Activated naive CD4-positive, alpha-beta T cell treated with anti-CD3 and anti-CD28 coated beads, Interleukin-2, amount 50 U/mL, for 24 hours (primary cell): Measurements from ENCODE around the gene ZNF195.
"Not testable (repeated sequence)": the region's sequence is repeated elsewhere in the genome, so short reads cannot be mapped to it uniquely, and the experiment has no call there.

ENCODE experiments used
- H3K27ac Mint-ChIP-seq: one replicate; pipeline ENCODE4 v1.8.0; 2021; ENCODE audit warnings: mild to moderate bottlenecking, mixed read lengths
- H3K27me3 Mint-ChIP-seq: one replicate; pipeline ENCODE4 v1.8.0; 2021; ENCODE audit warnings: mixed read lengths
- H3K36me3 Mint-ChIP-seq: one replicate; pipeline ENCODE4 v1.8.0; 2021; ENCODE audit warnings: mixed read lengths
- H3K4me1 Mint-ChIP-seq: one replicate; pipeline ENCODE4 v1.8.0; 2021; ENCODE audit warnings: mixed read lengths
- H3K4me3 Mint-ChIP-seq: one replicate; pipeline ENCODE4 v1.8.0; 2021; ENCODE audit warnings: mild to moderate bottlenecking, mixed read lengths
- H3K9me3 Mint-ChIP-seq: one replicate; pipeline ENCODE4 v1.8.0; 2021; ENCODE audit warnings: mixed read lengths

ZNF195 gene

DNA sequence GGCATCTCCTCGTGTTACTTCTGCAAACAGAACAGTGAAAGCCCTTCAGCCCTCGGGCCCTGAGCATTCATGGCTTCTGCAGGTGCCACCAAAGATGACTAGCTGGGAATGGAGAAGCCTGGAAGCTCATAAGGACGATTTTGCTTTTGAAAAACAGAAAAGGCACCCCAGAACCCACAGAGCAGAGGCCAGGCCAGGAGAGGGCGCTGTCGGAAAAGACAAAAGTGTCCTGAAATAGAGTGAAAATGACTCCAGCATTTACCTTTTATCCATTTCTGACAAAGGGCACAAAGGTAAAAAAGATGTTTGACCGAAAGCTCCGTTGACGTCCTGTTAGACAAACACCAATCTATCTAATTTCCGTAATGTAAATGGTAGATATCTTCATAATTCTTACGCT, 37.6 kb downstream of the ZNF195 start:
- Mint-ChIP-seq H3K4me1 (no peaks in the 10 kb centered on the region), H3K9me3 (no peaks in the 10 kb centered on the region), H3K27me3 (peaks cover 19% of the 10 kb centered on the region), H3K36me3 (peaks cover 2% of the 10 kb centered on the region), H3K4me3 (no peak overlapping the region), H3K27ac (no peak overlapping the region)

DNA sequence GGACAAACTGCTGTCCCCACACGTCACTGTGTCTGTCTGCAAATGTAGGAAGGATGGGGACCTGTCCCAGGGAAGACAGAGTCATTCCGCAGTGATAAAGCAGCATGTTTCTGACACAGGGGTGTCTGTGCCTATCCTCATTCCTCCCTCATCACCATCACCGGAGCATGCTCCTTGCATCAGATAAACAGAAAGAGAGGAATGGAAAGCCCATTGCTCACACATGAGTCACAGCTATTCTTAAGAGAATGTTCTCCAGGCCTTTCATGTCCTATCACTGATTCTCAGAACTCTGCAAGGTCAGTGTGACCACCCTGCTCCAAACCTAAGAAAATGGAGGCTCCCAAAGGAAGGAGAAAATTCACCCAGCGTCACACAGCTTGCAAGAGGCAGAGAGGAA, 38.9 kb downstream of the ZNF195 start:
- Mint-ChIP-seq H3K36me3 (no peaks in the 10 kb centered on the region), H3K4me3 (no peak overlapping the region), H3K27me3 (peaks cover 19% of the 10 kb centered on the region), H3K4me1 (no peaks in the 10 kb centered on the region), H3K27ac (no peak overlapping the region), H3K9me3 (no peaks in the 10 kb centered on the region)

DNA sequence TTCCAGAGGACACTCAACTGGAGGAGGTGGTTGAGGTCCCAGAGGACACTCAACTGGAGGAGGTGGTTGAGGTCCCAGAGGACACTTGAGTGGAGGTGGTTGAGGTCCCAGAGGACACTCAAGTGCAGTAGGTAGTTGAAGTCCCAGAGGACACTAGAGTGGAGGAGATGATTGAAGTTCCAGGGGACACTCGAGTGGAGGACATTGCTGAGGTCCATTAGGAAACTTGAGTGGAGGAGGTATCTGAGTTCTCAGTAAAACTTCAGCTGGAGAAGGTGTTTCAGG, 39.7 kb downstream of the ZNF195 start:
- Mint-ChIP-seq H3K27me3 (peaks cover 19% of the 10 kb centered on the region), H3K36me3 (no peaks in the 10 kb centered on the region), H3K27ac (no peak overlapping the region), H3K4me1 (no peaks in the 10 kb centered on the region), H3K4me3 (no peak overlapping the region), H3K9me3 (no peaks in the 10 kb centered on the region)

DNA sequence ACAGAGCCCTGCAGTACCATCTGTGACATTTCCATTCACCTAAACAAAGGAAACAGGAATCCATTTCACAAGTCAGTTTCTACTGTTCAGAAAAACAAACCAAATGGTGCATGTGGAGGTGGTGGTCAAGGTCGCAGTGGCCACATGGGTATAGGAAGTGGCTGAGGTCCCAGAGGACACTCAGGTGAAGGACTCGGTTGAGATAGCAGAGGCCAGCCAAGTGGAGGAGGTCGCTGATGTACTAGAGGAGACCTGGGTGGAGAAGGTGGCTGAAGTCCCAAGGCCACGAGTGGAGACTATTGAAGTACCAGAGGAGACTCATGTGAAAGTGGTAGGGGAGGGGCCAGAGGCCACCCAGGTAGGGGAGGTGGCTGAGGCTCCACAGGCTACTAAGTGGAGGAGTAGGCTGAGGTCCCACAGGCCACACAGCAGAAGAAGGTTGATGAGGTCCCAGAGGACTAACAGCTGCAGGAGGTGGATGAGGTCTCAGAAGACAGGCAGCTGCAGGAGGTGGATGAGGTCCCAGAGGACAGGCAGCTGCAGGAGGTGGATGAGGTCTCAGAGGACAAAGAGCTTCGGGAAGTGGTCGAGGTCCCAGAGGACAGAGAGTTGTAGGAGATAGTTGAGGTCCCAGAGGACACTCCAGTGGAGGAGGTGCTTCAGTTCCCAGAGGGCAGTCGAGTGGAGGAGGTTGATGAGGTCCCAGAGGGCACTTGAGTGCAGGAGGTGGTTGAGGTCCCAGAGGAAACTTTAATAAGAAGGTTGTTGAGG, 40.2 kb downstream of the ZNF195 start:
- Mint-ChIP-seq H3K9me3 (no peaks in the 10 kb centered on the region), H3K4me1 (no peaks in the 10 kb centered on the region), H3K36me3 (no peaks in the 10 kb centered on the region), H3K27me3 (peaks cover 19% of the 10 kb centered on the region), H3K4me3 (no peak overlapping the region), H3K27ac (no peak overlapping the region)

DNA sequence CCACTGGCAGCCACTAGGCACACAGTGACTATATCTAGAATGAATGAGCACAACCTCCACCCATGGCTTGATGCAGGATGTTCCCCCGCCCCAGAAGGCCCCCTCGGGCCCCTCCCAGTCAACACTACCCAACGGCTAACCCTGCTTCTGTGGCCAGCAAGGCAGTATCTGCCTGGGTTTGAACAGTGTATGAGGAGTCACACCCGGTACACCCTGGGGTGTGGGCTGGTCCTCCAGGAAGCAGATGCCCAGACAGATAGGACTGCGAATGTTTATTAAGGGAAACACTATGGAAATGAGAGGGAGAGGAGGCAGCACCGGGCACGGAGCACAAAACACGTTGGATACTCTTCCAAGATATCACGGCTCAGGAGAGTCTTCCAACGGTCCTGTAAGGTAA, 42.5 kb downstream of the ZNF195 start:
- not testable (repeated sequence) for H3K9me3 Mint-ChIP-seq, H3K4me1 Mint-ChIP-seq, H3K27ac Mint-ChIP-seq

DNA sequence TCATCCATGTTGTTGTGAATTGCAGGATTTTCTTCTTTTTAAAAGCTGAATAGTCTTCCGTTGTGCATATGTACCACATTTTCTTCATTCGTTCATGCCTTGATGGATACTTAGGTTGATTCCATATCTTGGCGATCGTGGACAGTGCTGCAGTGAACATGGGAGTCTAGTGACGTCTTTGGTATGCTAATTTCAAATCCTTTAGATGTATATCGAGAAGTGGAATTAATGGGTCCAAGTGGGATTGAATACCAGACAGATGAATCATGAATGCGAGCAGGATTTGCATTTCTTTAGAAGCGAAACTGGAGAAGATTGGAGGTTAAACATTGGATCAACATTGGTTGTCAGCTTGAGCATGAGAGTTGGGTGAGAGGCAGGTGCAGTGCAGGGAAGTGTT, 45.8 kb downstream of the ZNF195 start:
- not testable (repeated sequence) for H3K9me3 Mint-ChIP-seq, H3K27ac Mint-ChIP-seq, H3K4me3 Mint-ChIP-seq, H3K4me1 Mint-ChIP-seq, H3K36me3 Mint-ChIP-seq, H3K27me3 Mint-ChIP-seq

More for the DNA sequence above, 42.5 kb downstream of the ZNF195 start:
- H3K4me3 Mint-ChIP-seq, H3K36me3 Mint-ChIP-seq: not testable (repeated sequence)
- H3K27me3 Mint-ChIP-seq: peaks cover 17% of the 10 kb centered on the region

DNA sequence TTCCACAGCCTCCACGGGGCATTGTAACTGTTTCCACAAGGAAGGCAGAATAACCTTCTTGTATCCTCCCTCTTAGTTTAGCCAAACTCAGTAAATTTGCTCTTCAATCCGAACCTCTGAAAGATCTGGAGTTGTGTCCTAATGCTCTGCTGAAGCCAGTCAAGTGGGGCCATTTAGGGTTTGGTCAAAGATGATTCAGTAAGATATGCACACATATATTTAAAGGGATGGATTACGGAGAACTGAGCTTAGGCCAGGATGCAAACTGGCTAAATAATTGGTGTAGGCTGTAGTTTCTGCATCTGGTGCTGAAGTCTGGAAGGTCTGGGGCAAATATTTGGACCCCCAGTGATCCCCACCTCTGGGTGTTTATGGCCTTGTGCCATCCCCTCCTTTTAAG, 47.9 kb downstream of the ZNF195 start:
- H3K9me3 Mint-ChIP-seq, H3K27ac Mint-ChIP-seq, H3K36me3 Mint-ChIP-seq, H3K27me3 Mint-ChIP-seq, H3K4me3 Mint-ChIP-seq, H3K4me1 Mint-ChIP-seq: not testable (repeated sequence)

DNA sequence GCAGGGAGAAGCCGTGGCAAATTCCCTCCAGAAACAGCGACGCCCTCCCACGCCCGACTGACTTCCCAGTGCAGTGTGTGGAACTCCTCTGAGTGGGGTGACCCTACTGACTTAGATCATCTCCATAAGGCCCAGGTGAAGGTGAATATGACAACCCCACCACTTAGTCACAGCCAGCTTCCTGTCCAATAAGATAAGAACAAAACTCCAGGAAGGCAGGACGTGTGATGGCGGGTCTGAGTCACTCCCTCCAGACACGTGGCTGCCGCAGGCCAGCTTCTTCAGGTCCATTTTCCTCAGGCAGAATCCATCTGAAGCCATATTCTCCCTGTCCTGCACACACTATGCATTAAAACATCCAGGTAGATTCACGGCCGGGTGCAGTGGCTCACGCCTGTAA, 48.9 kb downstream of the ZNF195 start:
- not testable (repeated sequence) for H3K9me3 Mint-ChIP-seq, H3K27ac Mint-ChIP-seq, H3K4me1 Mint-ChIP-seq, H3K36me3 Mint-ChIP-seq, H3K27me3 Mint-ChIP-seq, H3K4me3 Mint-ChIP-seq

DNA sequence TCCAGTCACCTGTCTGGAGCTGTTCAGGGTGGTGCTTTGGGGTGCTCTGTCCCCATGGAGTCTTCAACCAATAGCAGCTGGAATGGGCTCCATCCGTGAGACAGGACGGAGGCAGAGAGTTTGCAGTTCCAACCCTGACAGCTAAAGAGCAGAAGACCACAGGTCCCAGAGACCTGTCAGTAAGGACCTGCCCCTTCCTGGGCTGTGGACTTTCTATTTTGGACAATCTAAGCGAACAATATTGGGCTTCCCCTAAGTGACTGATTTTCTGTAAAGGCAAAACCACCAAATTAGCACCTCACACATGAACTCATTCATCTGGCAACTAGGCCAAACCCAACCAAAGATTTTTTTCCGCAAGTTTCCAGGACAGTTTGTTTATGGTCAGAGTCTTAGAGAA, 50.4 kb downstream of the ZNF195 start:
- not testable (repeated sequence) for H3K27ac Mint-ChIP-seq, H3K4me3 Mint-ChIP-seq, H3K36me3 Mint-ChIP-seq, H3K4me1 Mint-ChIP-seq, H3K27me3 Mint-ChIP-seq, H3K9me3 Mint-ChIP-seq

DNA sequence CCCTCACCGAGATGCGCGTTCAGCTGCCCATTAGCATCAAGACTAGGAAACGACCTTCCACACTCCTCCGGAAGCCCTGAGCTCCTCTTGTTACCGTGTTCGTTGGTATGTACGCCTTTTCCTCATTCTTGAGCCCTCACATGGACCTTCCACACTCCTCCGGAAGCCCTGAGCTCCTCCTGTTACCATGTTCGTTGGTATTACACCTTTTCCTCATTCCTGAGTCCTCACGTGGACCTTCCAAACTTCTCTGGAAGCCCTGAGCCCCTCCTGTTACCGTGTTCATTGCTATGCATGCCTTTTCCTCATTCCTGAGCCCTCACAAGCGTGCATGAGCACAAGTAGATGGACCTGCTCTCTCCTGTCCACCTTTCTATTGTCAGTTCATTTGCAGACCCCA, 52.5 kb downstream of the ZNF195 start:
- H3K4me3 Mint-ChIP-seq, H3K27ac Mint-ChIP-seq, H3K27me3 Mint-ChIP-seq, H3K4me1 Mint-ChIP-seq, H3K36me3 Mint-ChIP-seq, H3K9me3 Mint-ChIP-seq: not testable (repeated sequence)

DNA sequence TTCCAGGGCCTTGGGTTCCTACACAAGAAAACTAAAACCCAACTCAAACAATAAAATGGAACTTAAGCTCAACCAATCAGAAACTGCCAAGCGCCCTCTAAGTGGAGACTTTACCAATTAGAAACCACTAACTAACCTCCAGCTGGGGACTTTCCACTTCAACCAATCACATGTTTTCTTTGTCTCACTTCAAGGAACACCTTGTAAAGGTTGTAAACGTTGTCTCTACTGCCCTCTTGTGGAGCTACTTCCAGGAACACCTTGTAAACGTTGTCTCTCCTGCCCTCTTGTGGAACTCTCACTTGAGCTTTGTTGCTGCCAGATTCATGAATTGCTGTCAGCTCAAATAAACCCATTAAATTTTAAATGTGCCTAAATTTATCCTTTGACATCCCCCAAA, 54.2 kb downstream of the ZNF195 start:
- not testable (repeated sequence) for H3K4me1 Mint-ChIP-seq, H3K27me3 Mint-ChIP-seq, H3K9me3 Mint-ChIP-seq, H3K36me3 Mint-ChIP-seq, H3K4me3 Mint-ChIP-seq, H3K27ac Mint-ChIP-seq
